ENCODE results near the gene CCDC90B. TPM values are rescaled to one million over a fixed set of nuclear protein-coding genes. Genes with fewer than 3 reads are reported as not detected.

The CCDC90B gene
- total and polyA plus RNA-seq, 9 donors: 23.0 to 68.0 (median 35.9) TPM

DNA sequence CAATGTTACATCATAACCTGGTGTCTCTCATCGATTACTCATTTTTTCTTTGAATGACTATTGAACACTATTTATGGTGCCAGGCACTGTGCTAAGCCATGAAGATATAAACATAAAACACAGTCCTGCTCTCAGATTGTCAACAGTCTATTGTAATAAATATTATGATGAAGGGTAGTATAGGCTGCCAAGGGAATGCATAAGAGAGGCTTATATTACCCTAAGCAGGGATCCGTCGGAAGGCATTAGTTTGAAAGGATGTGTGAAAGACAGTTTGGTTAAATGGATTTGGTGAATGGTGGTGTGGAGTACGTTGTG is 7.2 kb upstream of the CCDC90B start:
- TF ChIP-seq, protein P1, sequence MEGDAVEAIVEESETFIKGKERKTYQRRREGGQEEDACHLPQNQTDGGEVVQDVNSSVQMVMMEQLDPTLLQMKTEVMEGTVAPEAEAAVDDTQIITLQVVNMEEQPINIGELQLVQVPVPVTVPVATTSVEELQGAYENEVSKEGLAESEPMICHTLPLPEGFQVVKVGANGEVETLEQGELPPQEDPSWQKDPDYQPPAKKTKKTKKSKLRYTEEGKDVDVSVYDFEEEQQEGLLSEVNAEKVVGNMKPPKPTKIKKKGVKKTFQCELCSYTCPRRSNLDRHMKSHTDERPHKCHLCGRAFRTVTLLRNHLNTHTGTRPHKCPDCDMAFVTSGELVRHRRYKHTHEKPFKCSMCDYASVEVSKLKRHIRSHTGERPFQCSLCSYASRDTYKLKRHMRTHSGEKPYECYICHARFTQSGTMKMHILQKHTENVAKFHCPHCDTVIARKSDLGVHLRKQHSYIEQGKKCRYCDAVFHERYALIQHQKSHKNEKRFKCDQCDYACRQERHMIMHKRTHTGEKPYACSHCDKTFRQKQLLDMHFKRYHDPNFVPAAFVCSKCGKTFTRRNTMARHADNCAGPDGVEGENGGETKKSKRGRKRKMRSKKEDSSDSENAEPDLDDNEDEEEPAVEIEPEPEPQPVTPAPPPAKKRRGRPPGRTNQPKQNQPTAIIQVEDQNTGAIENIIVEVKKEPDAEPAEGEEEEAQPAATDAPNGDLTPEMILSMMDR (IDR thresholded peaks at IDR 0.05): no peak
- TF ChIP-seq EP300 (IDR thresholded peaks at IDR 0.05) (no peak), POLR2A (IDR thresholded peaks at IDR 0.05) (no peak)
- Histone ChIP-seq H3K4me3 (no peak overlapping the region), H3K4me1 (ENCODE audit: insufficient read depth) (no peaks in the 10 kb centered on the region), H3K9me3 (no peaks in the 10 kb centered on the region), H3K27ac (no peak overlapping the region), H3K27me3 (no peaks in the 10 kb centered on the region), H3K36me3 (no peaks in the 10 kb centered on the region)
- 84 to 87% (median 86%) methylated on average over 4 of the region's 4 CpGs for WGBS, 3 donors
- no peak for DNase-seq
- intact Hi-C loops (cut with DNase I): loop anchor here (5.0 to 10.0 kb wide), 4 partner anchors 431 to 531 kb away; no protein-coding TSS in a partner anchor

DNA sequence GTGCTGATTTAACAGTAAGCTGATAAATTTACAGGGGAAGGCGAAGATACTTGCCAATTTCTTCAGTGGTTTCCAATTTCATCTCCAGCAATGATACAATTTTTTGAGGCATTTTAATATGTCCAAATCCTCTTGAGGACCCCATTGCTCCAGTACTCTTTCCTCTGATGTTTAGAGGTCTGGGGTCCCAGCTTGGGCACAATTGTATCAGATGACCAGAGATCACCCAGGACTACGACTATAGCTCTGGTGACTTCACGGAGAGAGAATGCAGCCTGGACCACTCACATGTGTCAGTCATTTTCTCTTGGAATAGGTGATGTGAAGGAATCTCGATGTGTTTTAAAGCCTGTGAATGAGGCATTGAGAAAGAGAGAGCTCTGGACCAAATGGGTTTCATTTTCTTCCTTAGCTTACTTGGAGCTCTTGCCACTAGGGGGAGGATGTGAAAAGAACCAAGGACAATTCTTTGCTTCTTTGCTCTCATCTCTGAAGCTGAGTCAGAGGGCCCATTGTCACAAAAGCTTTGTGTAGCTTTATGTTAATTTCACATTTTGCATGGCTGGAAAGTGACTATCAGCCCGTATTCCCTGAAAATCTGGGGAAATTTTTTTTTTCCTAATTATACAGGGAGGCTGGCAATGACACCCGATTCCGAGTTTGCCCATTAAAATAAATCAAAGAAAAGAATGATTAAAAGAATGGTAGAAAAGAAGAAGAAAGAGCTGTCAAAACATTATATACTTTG is 6.7 kb upstream of the CCDC90B start:
- 43 to 49% (median 43%) methylated on average over 7 of the region's 7 CpGs for WGBS, 3 donors
- Histone ChIP-seq H3K4me1 (ENCODE audit: insufficient read depth) (no peaks in the 10 kb centered on the region), H3K27me3 (no peaks in the 10 kb centered on the region), H3K36me3 (no peaks in the 10 kb centered on the region), H3K4me3 (no peak overlapping the region), H3K27ac (no peak overlapping the region), H3K9me3 (no peaks in the 10 kb centered on the region)
- peak in 1 of 5 donors; percentile 25 for DNase-seq
- intact Hi-C loops (cut with DNase I): loop anchor here (5.0 to 10.0 kb wide), 4 partner anchors 432 to 532 kb away; no protein-coding TSS in a partner anchor
- TF ChIP-seq, protein P1 (IDR thresholded peaks at IDR 0.05): peak; percentile 8 to 43 (median 22)
- no peak for TF ChIP-seq EP300 (IDR thresholded peaks at IDR 0.05)

GRCh38 chr11:83287631-83288030 is 1.5 kb upstream of the CCDC90B start:
- Histone ChIP-seq H3K9me3 (no peaks in the 10 kb centered on the region), H3K27me3 (no peaks in the 10 kb centered on the region), H3K4me1 (ENCODE audit: insufficient read depth) (peaks cover 2% of the 10 kb centered on the region), H3K4me3 (no peak overlapping the region), H3K36me3 (no peaks in the 10 kb centered on the region), H3K27ac (no peak overlapping the region)
- WGBS, 3 donors: 94 to 99% (median 96%) methylated on average over 6 of the region's 6 CpGs
- no peak for DNase-seq
- TF ChIP-seq, protein P1 (IDR thresholded peaks at IDR 0.05): no peak
- TF ChIP-seq POLR2A (IDR thresholded peaks at IDR 0.05): no peak
- TF ChIP-seq EP300 (IDR thresholded peaks at IDR 0.05): no peak
- intact Hi-C loops (cut with DNase I): no loop called here

DNA sequence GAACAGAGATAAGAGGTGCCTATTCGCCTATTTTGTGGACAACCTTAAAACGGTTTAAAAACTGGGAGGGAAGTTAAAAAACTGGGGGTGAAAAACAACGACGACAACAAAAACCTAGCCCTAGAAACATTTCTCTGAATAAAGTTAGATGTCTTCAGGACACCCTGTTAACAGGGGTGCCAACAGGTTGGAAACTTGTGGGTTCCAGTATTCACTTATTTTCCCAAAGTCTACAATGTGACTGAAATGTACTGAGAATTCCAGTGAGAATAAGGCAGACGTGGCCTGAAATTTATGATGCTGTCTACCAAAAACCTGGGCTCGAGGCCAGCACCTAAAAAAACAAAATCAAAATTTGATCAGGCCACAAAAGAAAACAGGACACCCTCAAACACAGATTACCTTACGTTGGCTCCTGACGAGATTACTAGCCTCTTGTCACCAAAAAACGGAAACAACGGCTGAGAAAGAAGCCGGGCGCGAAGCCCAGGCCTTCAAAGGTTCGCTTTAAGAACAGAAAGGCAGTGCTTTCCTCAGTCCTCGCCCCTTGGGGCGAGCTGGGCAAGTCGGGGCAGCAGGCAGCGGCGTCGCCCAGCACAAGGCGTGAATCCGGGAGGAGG is 906 bp downstream of the CCDC90B start:
- no peak for TF ChIP-seq POLR2A (IDR thresholded peaks at IDR 0.05)
- TF ChIP-seq EP300 (IDR thresholded peaks at IDR 0.05): no peak
- TF ChIP-seq, protein P1 (IDR thresholded peaks at IDR 0.05): no peak
- DNase-seq: no peak
- Histone ChIP-seq H3K4me1 (ENCODE audit: insufficient read depth) (peaks cover 2% of the 10 kb centered on the region), H3K27ac (peak overlapping the region; percentile 97 to 98), H3K36me3 (no peaks in the 10 kb centered on the region), H3K4me3 (peak overlapping the region; percentile 91), H3K27me3 (no peaks in the 10 kb centered on the region), H3K9me3 (no peaks in the 10 kb centered on the region)
- 0 to 2% (median 1%) methylated on average over 22 of the region's 22 CpGs for WGBS, 3 donors
- intact Hi-C loops (cut with DNase I): no loop called here
